K562 (cell line): Measurements from ENCODE around the gene TRAF3. TPM values are rescaled to one million over a fixed set of nuclear protein-coding genes. Genes with fewer than 3 reads are reported as not detected.

Source experiments
- ATAC-seq: fragments of 200-7000 bp; cut with Tn5 transposase; 3 replicates; pipeline ENCODE4 v1.9.1; 2020; ENCODE audit warnings: moderate library complexity
- BruUV-seq: library from RNA; stranded (reverse); fragments of 400-500 nt; replicated peaks from 2 replicates; lab custom pipeline; 2021; lab: Mats Ljungman, UMichigan
- CTCF ChIA-PET: fragments of 300-600 bp; formaldehyde crosslinking; extraction: SDS; loops from one replicate; lab custom pipeline; 2021; ENCODE audit warnings: low intra/inter-chr PET ratio; lab: Yijun Ruan, JAX
- POLR2A ChIA-PET: fragments of 300-600, 350-650 bp; sonication (Branson Sonifier 250); formaldehyde crosslinking; extraction: SDS; loops from one replicate; lab custom pipeline; 2021; ENCODE audit warnings: antibody characterized with exemption, inconsistent platforms; lab: Yijun Ruan, JAX
- DNase-seq, 4 experiments: peaks; one replicate each; pipeline versions ENCODE4 v3.0.0 to v3.0.0-alpha.2; 2011 to 2018; ENCODE audit warnings: low spot score in 3 of 4, mixed read lengths in 3 of 4; ENCODE audit errors: extremely low read depth in 1 of 4
- FAIRE-seq: peaks from 2 replicates; lab custom pipeline; 2011; peaks lifted over from hg19 to GRCh38; lab: Jason Lieb, UNC
- H2AFZ ChIP-seq: 2 replicates; pipeline ENCODE4 v1.6.0; 2011; ENCODE audit warnings: low read depth, low read length, control low read depth, inconsistent platforms
- H3K27ac ChIP-seq: fragments of 200-600 bp; 3 replicates; pipeline ENCODE4 v1.8.0; 2011; ENCODE audit warnings: low read depth, mild to moderate bottlenecking, control low read depth, inconsistent platforms, low read length, moderate library complexity, mixed read lengths; ENCODE audit errors: extremely low read depth
- H3K27me3 ChIP-seq, 2 experiments: fragments of 300-600 bp in 1 of 2; 2 replicates in 1 of 2; 3 replicates in 1 of 2; pipeline versions ENCODE4 v1.6.0 to v1.8.0; 2011; ENCODE audit warnings: inconsistent platforms in 2 of 2, low read length in 2 of 2, mild to moderate bottlenecking in 1 of 2, mixed read lengths in 1 of 2, moderate library complexity in 1 of 2; ENCODE audit not compliant: control insufficient read depth in 2 of 2, insufficient read depth in 2 of 2
- H3K36me3 ChIP-seq: fragments of 300-600 bp; 3 replicates; pipeline ENCODE4 v1.8.0; 2011; ENCODE audit warnings: mild to moderate bottlenecking, low read length, inconsistent platforms; ENCODE audit not compliant: control insufficient read depth, insufficient read depth
- H3K4me1 ChIP-seq, 2 experiments: fragments of 200-600 bp in 1 of 2; replicated peaks in 1 of 2; 2 replicates in 1 of 2; 3 replicates in 1 of 2; pipeline versions ENCODE4 v1.5.1 to v1.8.0; 2011; ENCODE audit warnings: inconsistent platforms in 2 of 2, low read length in 2 of 2, mild to moderate bottlenecking in 1 of 2, mixed read lengths in 1 of 2, moderate library complexity in 1 of 2; ENCODE audit not compliant: control insufficient read depth in 2 of 2, insufficient read depth in 2 of 2
- H3K4me2 ChIP-seq: 2 replicates; pipeline ENCODE4 v1.6.1; 2011; ENCODE audit warnings: low read length, control low read depth, inconsistent platforms, mixed read lengths; ENCODE audit not compliant: insufficient read depth
- H3K4me3 ChIP-seq: fragments of 200-600 bp; sonication (generic), shearing (Covaris generic); 2 replicates; pipeline ENCODE4 v1.5.1; 2016; ENCODE audit warnings: control low read depth, inconsistent platforms
- H3K79me2 ChIP-seq: fragments of 200-600 bp; 3 replicates; pipeline ENCODE4 v1.8.0; 2011; ENCODE audit warnings: low read length, inconsistent platforms; ENCODE audit not compliant: control insufficient read depth, insufficient read depth
- H3K9ac ChIP-seq, 2 experiments: 2 replicates each; pipeline versions ENCODE4 v1.6.0 to v1.6.1; 2011; ENCODE audit warnings: low read depth in 2 of 2, low read length in 2 of 2, control low read depth in 1 of 2, inconsistent platforms in 1 of 2, mild to moderate bottlenecking in 1 of 2, mixed read lengths in 1 of 2; ENCODE audit not compliant: insufficient read depth in 1 of 2
- H3K9me1 ChIP-seq: one replicate; pipeline ENCODE4 v1.6.0; 2011; ENCODE audit warnings: inconsistent platforms, mild to moderate bottlenecking, low read length, moderate library complexity; ENCODE audit not compliant: control insufficient read depth, insufficient read depth
- H3K9me3 ChIP-seq: replicated peaks from 2 replicates; pipeline ENCODE4 v1.5.1; 2011; ENCODE audit warnings: low read depth, low read length, inconsistent platforms; ENCODE audit not compliant: control insufficient read depth, insufficient read depth
- H4K20me1 ChIP-seq: replicated peaks from 2 replicates; pipeline ENCODE4 v1.6.1; 2011; ENCODE audit warnings: low read length, inconsistent platforms, mixed read lengths; ENCODE audit not compliant: control insufficient read depth, insufficient read depth
- ARID2 ChIP-seq: fragments of 450-650 bp; IDR thresholded peaks from 2 replicates; pipeline ENCODE4 v1.6.1; 2017; ENCODE audit warnings: antibody characterized with exemption, mild to moderate bottlenecking
- CTCF ChIP-seq, 3 experiments: IDR thresholded peaks in 2 of 3; conservative IDR thresholded peaks in 1 of 3; 2 replicates each; pipeline ENCODE4 v1.5.1; 2011 to 2012; ENCODE audit warnings: low read length in 3 of 3, mild to moderate bottlenecking in 3 of 3, control low read depth in 2 of 3, improper control_type of control experiment in 1 of 3, inconsistent platforms in 1 of 3, low read depth in 1 of 3, mixed read lengths in 1 of 3, moderate library complexity in 1 of 3; ENCODE audit not compliant: insufficient read depth in 2 of 3
- DEAF1 ChIP-seq: fragments of 450-650 bp; formaldehyde crosslinking; IDR thresholded peaks from 2 replicates; pipeline ENCODE4 v1.4.0; 2020; ENCODE audit warnings: mild to moderate bottlenecking, moderate library complexity
- ELF1 ChIP-seq: fragments of 200-800 bp; sonication (Bioruptor generic); IDR thresholded peaks from 2 replicates; pipeline ENCODE4 v1.6.1; 2016; ENCODE audit warnings: missing genetic modification characterization, missing compliant biosample characterization
- ETV1 ChIP-seq: fragments of 450-650 bp; conservative IDR thresholded peaks from 2 replicates; pipeline ENCODE4 v1.6.1; 2016; ENCODE audit warnings: missing genetic modification characterization, control low read depth, low read depth, missing compliant biosample characterization
- RAD21 ChIP-seq, 2 experiments: fragments of 250-450 bp in 1 of 2; fragments of 450-650 bp in 1 of 2; sonication (Bioruptor Pico) in 1 of 2; formaldehyde crosslinking in 1 of 2; IDR thresholded peaks in 1 of 2; conservative IDR thresholded peaks in 1 of 2; 2 replicates each; pipeline versions ENCODE4 v1.4.0 to v1.8.0; 2020 to 2022; ENCODE audit warnings: mild to moderate bottlenecking in 2 of 2, moderate library complexity in 1 of 2
- RB1 ChIP-seq: fragments of 450-650 bp; IDR thresholded peaks from 2 replicates; pipeline ENCODE4 v1.6.1; 2017; ENCODE audit warnings: low read depth, mild to moderate bottlenecking
- SMC3 ChIP-seq: conservative IDR thresholded peaks from 2 replicates; pipeline ENCODE4 v1.6.1; 2011; ENCODE audit warnings: low read depth, low read length, improper control_type of control experiment; ENCODE audit not compliant: insufficient read depth
- WGBS: fragments of 100-300 bp; shearing (Covaris generic); methylation state at CpG from one replicate; pipeline ENCODE4 v1.1.6; 2016; ENCODE audit warnings: low coverage, mixed read lengths; ENCODE audit not compliant: insufficient coverage; ENCODE audit errors: missing lambda C conversion rate; 5-methylcytosine and 5-hydroxymethylcytosine counted together
- in situ Hi-C: fragments of 300-500 bp; cut with MboI; formaldehyde crosslinking; loops from 4 replicates; pipeline ENCODE4 v1.15.0; 2018; ENCODE audit warnings: inconsistent platforms, mixed read lengths
- intact Hi-C: fragments of 100-400 bp; cut with micrococcal nuclease; formaldehyde crosslinking; loops from 2 replicates; pipeline ENCODE4 v1.14.2; 2022
- polyA plus RNA-seq, 8 experiments: library from polyadenylated mRNA; depleted of rRNA in 4 of 8; stranded (reverse) in 5 of 8; unstranded in 3 of 8; fragments of >200 nt; fragmentation: Nextera tagmentation in 2 of 8; fragmentation: Illumina TruSeq in 1 of 8; extraction: Ambion mirVana in 2 of 8; extraction: Trizol in 1 of 8; gene quantifications; 2 replicates each; pipeline versions ENCODE4 v1.2.1 to v1.2.3, GENCODE V29; 2011 to 2014; ENCODE audit warnings: inconsistent platforms in 1 of 8, missing spikeins in 1 of 8
- total RNA-seq, 7 experiments: library from RNA; depleted of rRNA in 6 of 7; stranded (reverse); fragments of >200 nt in 6 of 7; fragmentation: Illumina TruSeq in 2 of 7; extraction: Trizol in 2 of 7; gene quantifications; 2 replicates each; pipeline versions ENCODE4 v1.2.1 to v1.2.3, GENCODE V29; 2011 to 2021; ENCODE audit warnings: low replicate concordance in 1 of 7

The TRAF3 gene
- total and polyA plus RNA-seq, 9 of the 15 experiments (the other 6 are each of a cell fraction or from before 2014, with no cell fraction given) = 0.52 to 21.3 (median 9.9) TPM

- ChIA-PET CTCF (interaction anchor here (0.5 to 1.7 kb wide), 2 partner anchors 152 to 223 kb away, joined by 3 to 8 read pairs; no protein-coding TSS in a partner anchor), POLR2A (interaction anchor here (0.8 kb wide), 1 partner anchor 694 kb away, joined by 3 read pairs; no protein-coding TSS in a partner anchor)
- Histone ChIP-seq H3K36me3 (no peaks in the 10 kb centered on the region), H3K79me2 (no peaks in the 10 kb centered on the region), H3K4me3 (no peak overlapping the region), H3K27me3 (peaks cover 0 to 8% of the 10 kb centered on the region in 2 experiments; a peak in 1 of 5 replicates), H3K4me1 (peaks cover 0 to 16% of the 10 kb centered on the region in 2 experiments; a peak in 2 of 5 replicates), H3K4me2 (peak overlapping the region; percentile 25; the same call in 1 of the 2 replicates), H3K27ac (no peak overlapping the region), H4K20me1 (no peaks in the 10 kb centered on the region; the same call in 1 of the 2 replicates), H2AFZ (no peak overlapping the region), H3K9me1 (no peaks in the 10 kb centered on the region), H3K9me3 (no peaks in the 10 kb centered on the region), H3K9ac (no peak overlapping the region)
- intact Hi-C loops (loop anchor here (2.0 to 5.0 kb wide), 4 partner anchors 143 to 480 kb away; no protein-coding TSS in a partner anchor), in situ Hi-C loops (loop anchor here (10.0 to 25.0 kb wide), 2 partner anchors 405 to 483 kb away; partner anchors contain the start of gene ANKRD9)
- FAIRE-seq (no peak), DNase-seq (peak; percentile 55 to 72 (median 58)), ATAC-seq (peak; percentile 72)
- no TSS peak for BruUV-seq
- 22% methylated on average over 8 of the region's 12 CpGs for WGBS
- TF ChIP-seq RB1 = 0 out of 2 replicates have a peak, but pooled peaks have one; percentile 22
- peak; percentile 76 for TF ChIP-seq SMC3
- no peak for TF ChIP-seq ARID2
- TF ChIP-seq ETV1 (tag) = 0 out of 2 replicates have a peak, but pooled peaks have one; percentile 36
- peak; percentile 48 to 82 for TF ChIP-seq RAD21 (CRISPR knock-in tag; conservative IDR thresholded peaks at IDR 0.05 in 1 of 2, IDR thresholded peaks at IDR 0.05 in 1 of 2)
- TF ChIP-seq DEAF1 (CRISPR knock-in tag) = peak; percentile 14; the same call in 1 of the 2 replicates
- peak; percentile 68 to 81 (median 69) for TF ChIP-seq CTCF (IDR thresholded peaks at IDR 0.05 in 2 of 3, conservative IDR thresholded peaks at IDR 0.05 in 1 of 3; ENCODE audit: insufficient read depth in 2 of 3, low read depth in 1 of 3, low read length in 3 of 3)
- no peak for TF ChIP-seq ELF1
Measured at GRCh38 chr14:102917469-102918211, 140.4 kb downstream of the TRAF3 start.
